Measurements from ENCODE around the gene KCNE3. TPM values are rescaled to one million over a fixed set of nuclear protein-coding genes. Genes with fewer than 3 reads are reported as not detected.

The KCNE3 gene
- total and polyA plus RNA-seq, 2 of the 13 experiments (the other 11 are each of a cell fraction or from before 2014, with no cell fraction given), result 0.33 to 2.2 TPM

DNA sequence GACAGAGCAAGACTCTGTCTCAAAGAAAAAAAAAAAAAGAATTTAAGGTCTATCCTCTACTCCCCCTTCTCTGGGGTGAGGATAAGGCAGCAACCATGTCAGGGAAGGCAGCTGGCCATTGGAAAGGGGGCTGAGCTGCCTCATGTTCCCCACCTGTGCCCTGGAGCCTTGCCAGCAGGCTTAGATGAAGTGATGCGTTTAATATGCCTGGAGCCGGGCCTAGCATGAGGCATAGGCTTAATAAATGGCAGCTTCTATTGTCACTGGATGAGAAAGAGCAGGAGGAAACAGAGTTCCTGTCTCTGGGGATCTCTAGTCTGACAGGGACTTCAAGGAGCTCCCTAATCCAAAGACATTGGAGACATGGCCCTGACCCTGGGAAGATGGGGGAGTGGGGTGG, 3.2 kb upstream of the KCNE3 start:
- Histone ChIP-seq H3K27me3 (ENCODE audit: control insufficient read depth in 1 of 2, insufficient read depth in 2 of 2, low read length in 2 of 2) (0 out of 5 replicates have a peak, but pooled peaks cover 0 to 1% of the 10 kb centered on the region in 2 experiments), H3K4me2 (ENCODE audit: low read depth, low read length) (no peak overlapping the region), H3K4me3 (replicated peaks in 1 of 3; ENCODE audit: insufficient read depth in 1 of 3, low read depth in 2 of 3, low read length in 3 of 3) (no peak overlapping the region), H3K27ac (ENCODE audit: extremely low read length, insufficient read depth, low read length) (no peak overlapping the region), H2AFZ (ENCODE audit: low read length) (no peak overlapping the region), H3K36me3 (replicated peaks in 1 of 2; ENCODE audit: control insufficient read depth in 1 of 2, insufficient read depth in 2 of 2, low read length in 2 of 2) (no peaks in the 10 kb centered on the region), H3K9me3 (ENCODE audit: low read length) (no peaks in the 10 kb centered on the region), H3K9ac (ENCODE audit: insufficient read depth, low read depth, low read length) (no peak overlapping the region), H3K79me2 (ENCODE audit: insufficient read depth, low read length) (no peaks in the 10 kb centered on the region), H4K20me1 (ENCODE audit: insufficient read depth, low read length) (no peaks in the 10 kb centered on the region), H3K4me1 (ENCODE audit: insufficient read depth, low read length) (peaks cover 26% of the 10 kb centered on the region)
- in situ Hi-C loops (cut with HindIII; ENCODE audit: extremely low pct_ligation_motif_present, low pct_unique_long_range_greater_than_20kb) (no loop called here), intact Hi-C loops (cut with micrococcal nuclease; ENCODE audit: unreplicated experiment) (no loop called here)
- TF ChIP-seq ZNF432 (CRISPR knock-in tag; IDR thresholded peaks at IDR 0.05; ENCODE audit: borderline replicate concordance) (no peak), JUN (CRISPR knock-in tag; IDR thresholded peaks at IDR 0.05) (no peak), SMARCC2 (IDR thresholded peaks at IDR 0.05) (no peak), ZNF550 (CRISPR knock-in tag; IDR thresholded peaks at IDR 0.05; ENCODE audit: borderline replicate concordance) (no peak), GATAD1 (CRISPR knock-in tag; IDR thresholded peaks at IDR 0.05) (no peak), HMGXB4 (CRISPR knock-in tag; IDR thresholded peaks at IDR 0.05; ENCODE audit: borderline replicate concordance in 1 of 2, low read depth in 1 of 2) (no peak), SPEN (CRISPR knock-in tag; IDR thresholded peaks at IDR 0.05; ENCODE audit: low read depth) (no peak), HOXA9 (CRISPR knock-in tag; IDR thresholded peaks at IDR 0.05; ENCODE audit: borderline replicate concordance) (no peak), ZBTB8A (CRISPR knock-in tag; IDR thresholded peaks at IDR 0.05; ENCODE audit: borderline replicate concordance, low read depth) (no peak), HNRNPL (IDR thresholded peaks at IDR 0.05; ENCODE audit: low read depth, low read length) (no peak)
- TF ChIP-seq, protein P1, sequence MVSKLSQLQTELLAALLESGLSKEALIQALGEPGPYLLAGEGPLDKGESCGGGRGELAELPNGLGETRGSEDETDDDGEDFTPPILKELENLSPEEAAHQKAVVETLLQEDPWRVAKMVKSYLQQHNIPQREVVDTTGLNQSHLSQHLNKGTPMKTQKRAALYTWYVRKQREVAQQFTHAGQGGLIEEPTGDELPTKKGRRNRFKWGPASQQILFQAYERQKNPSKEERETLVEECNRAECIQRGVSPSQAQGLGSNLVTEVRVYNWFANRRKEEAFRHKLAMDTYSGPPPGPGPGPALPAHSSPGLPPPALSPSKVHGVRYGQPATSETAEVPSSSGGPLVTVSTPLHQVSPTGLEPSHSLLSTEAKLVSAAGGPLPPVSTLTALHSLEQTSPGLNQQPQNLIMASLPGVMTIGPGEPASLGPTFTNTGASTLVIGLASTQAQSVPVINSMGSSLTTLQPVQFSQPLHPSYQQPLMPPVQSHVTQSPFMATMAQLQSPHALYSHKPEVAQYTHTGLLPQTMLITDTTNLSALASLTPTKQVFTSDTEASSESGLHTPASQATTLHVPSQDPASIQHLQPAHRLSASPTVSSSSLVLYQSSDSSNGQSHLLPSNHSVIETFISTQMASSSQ (IDR thresholded peaks at IDR 0.05; ENCODE audit: low read depth), result no peak
- TF ChIP-seq, protein P1 (CRISPR knock-in tag; IDR thresholded peaks at IDR 0.05; ENCODE audit: borderline replicate concordance), result no peak
- no peak for ATAC-seq
- FAIRE-seq, result no peak
- CTCF ChIA-PET (ENCODE audit: low intra/inter-chr PET ratio, low total read pairs), result no interaction called here
- 0% methylated on average over 2 of the region's 2 CpGs for WGBS (ENCODE audit: low lambda C conversion rate)
- no TSS peak for BruUV-seq (replicated peaks)
- POLR2A ChIA-PET, result interaction anchor here (1.3 kb wide), 1 partner anchor 23 kb away, joined by 4 read pairs; the partner anchor contains the start of gene LIPT2
- DNase-seq (ENCODE audit: low spot score), result no peak

All from HepG2 (cell line).